CD4-positive, alpha-beta memory T cell (primary cell): ENCODE data around the gene AIFM3. TPM values are rescaled to one million over a fixed set of nuclear protein-coding genes. Genes with fewer than 3 reads are reported as not detected.

Source experiments
- CTCF ChIA-PET: fragments of 350-600 bp; sonication (Branson Sonifier 250); formaldehyde crosslinking; loops from one replicate; lab custom pipeline; 2021; ENCODE audit warnings: inconsistent platforms; ENCODE audit not compliant: partially characterized antibody; lab: Charles Lee
- POLR2A ChIA-PET: fragments of 350-600 bp; sonication (Branson Sonifier 250); formaldehyde crosslinking; loops from one replicate; lab custom pipeline; 2021; ENCODE audit not compliant: partially characterized antibody; lab: Charles Lee
- DNase-seq, 5 donors: peaks; one replicate each; pipeline versions ENCODE4 v3.0.0 to v3.0.0-alpha.2; 2020 to 2022; ENCODE audit warnings: mixed read lengths in 1 of 5
- H3K27ac ChIP-seq: one replicate; pipeline ENCODE4 v1.7.0; 2013; ENCODE audit warnings: low read depth, low read length
- H3K27me3 ChIP-seq: 2 replicates; pipeline ENCODE4 v1.7.0; 2013; ENCODE audit warnings: mild to moderate bottlenecking, low read length, moderate library complexity; ENCODE audit not compliant: insufficient read depth
- H3K36me3 ChIP-seq: 2 replicates; pipeline ENCODE4 v1.7.0; 2013; ENCODE audit warnings: mild to moderate bottlenecking, low read length, moderate library complexity; ENCODE audit not compliant: insufficient read depth
- H3K4me1 ChIP-seq: 2 replicates; pipeline ENCODE4 v1.7.0; 2013; ENCODE audit warnings: mild to moderate bottlenecking, low read length, moderate library complexity; ENCODE audit not compliant: insufficient read depth
- H3K4me3 ChIP-seq, 2 donors: one replicate each; pipeline ENCODE4 v1.7.0; 2013; ENCODE audit warnings: low read length in 2 of 2, mild to moderate bottlenecking in 1 of 2
- H3K9me3 ChIP-seq, 2 donors: one replicate each; pipeline ENCODE4 v1.7.0; 2013; ENCODE audit warnings: low read length in 2 of 2, control low read depth in 1 of 2; ENCODE audit not compliant: control insufficient read depth in 1 of 2
- H3K27ac Mint-ChIP-seq, 7 donors: one replicate each; pipeline ENCODE4 v1.8.0; 2020 to 2021; ENCODE audit warnings: mixed read lengths in 7 of 7, mild to moderate bottlenecking in 6 of 7, inconsistent platforms in 3 of 7, moderate library complexity in 3 of 7
- H3K27me3 Mint-ChIP-seq, 2 donors: one replicate each; pipeline ENCODE4 v1.8.0; 2020 to 2021; ENCODE audit warnings: mixed read lengths in 2 of 2
- H3K36me3 Mint-ChIP-seq, 2 donors: one replicate each; pipeline ENCODE4 v1.8.0; 2020 to 2021; ENCODE audit warnings: mixed read lengths in 2 of 2, inconsistent platforms in 1 of 2, mild to moderate bottlenecking in 1 of 2
- H3K4me1 Mint-ChIP-seq, 4 donors: one replicate each; pipeline ENCODE4 v1.8.0; 2020 to 2021; ENCODE audit warnings: mixed read lengths in 4 of 4, mild to moderate bottlenecking in 1 of 4
- H3K4me3 Mint-ChIP-seq, 8 donors: one replicate each; pipeline ENCODE4 v1.8.0; 2020 to 2021; ENCODE audit warnings: mixed read lengths in 8 of 8, mild to moderate bottlenecking in 7 of 8, moderate library complexity in 6 of 8, inconsistent platforms in 3 of 8
- H3K9me3 Mint-ChIP-seq, 8 donors: one replicate each; pipeline ENCODE4 v1.8.0; 2020 to 2021; ENCODE audit warnings: mixed read lengths in 8 of 8, mild to moderate bottlenecking in 5 of 8, inconsistent platforms in 3 of 8, moderate library complexity in 1 of 8
- intact Hi-C: fragments of 100-400 bp; cut with micrococcal nuclease; formaldehyde crosslinking; loops from one replicate; pipeline ENCODE4 v1.15.1; 2023
- polyA plus RNA-seq, 2 donors: library from polyadenylated mRNA; unstranded; fragments of 300-500 nt; fragmentation: Illumina TruSeq; gene quantifications; one replicate each; pipeline ENCODE4 v1.2.3, GENCODE V29; 2021
- total RNA-seq, 2 experiments: library from RNA; stranded (reverse); gene quantifications; one replicate each; pipeline ENCODE4 v1.2.3, GENCODE V29; 2021

AIFM3 gene
- total and polyA plus RNA-seq, 4 experiments from 2014 or later: 0.55 to 1.0 TPM; not detected in 2

- ChIA-PET CTCF (no interaction called here), POLR2A (interaction anchor here (1.4 kb wide), 1 partner anchor 10 kb away, joined by 4 read pairs; the partner anchor contains the start of gene LZTR1)
- Mint-ChIP-seq H3K36me3 (peaks cover 0 to 30% of the 10 kb centered on the region in 2 donors), H3K27ac (peak overlapping the region in 2 of 7 donors; percentile 11 to 27), H3K4me3 (no peak overlapping the region), H3K4me1 (peaks cover 2 to 8% (median 4%) of the 10 kb centered on the region in 4 donors), H3K9me3 (no peaks in the 10 kb centered on the region), H3K27me3 (no peaks in the 10 kb centered on the region)
- Histone ChIP-seq H3K4me1 (no peaks in the 10 kb centered on the region), H3K9me3 (no peaks in the 10 kb centered on the region), H3K27ac (no peak overlapping the region), H3K36me3 (peaks cover 18% of the 10 kb centered on the region), H3K27me3 (no peaks in the 10 kb centered on the region), H3K4me3 (no peak overlapping the region)
- intact Hi-C loops: no loop called here
- DNase-seq: no peak
These were observed 25.6 kb downstream of the AIFM3 start for GRCh38 chr22:20992456-20993303.

- Mint-ChIP-seq H3K9me3 (no peaks in the 10 kb centered on the region), H3K27ac (peak overlapping the region in 1 of 7 donors; percentile 11), H3K27me3 (no peaks in the 10 kb centered on the region), H3K36me3 (peaks cover 0 to 33% of the 10 kb centered on the region in 2 donors), H3K4me3 (no peak overlapping the region), H3K4me1 (peaks cover 2 to 8% (median 5%) of the 10 kb centered on the region in 4 donors)
- H3K4me1 ChIP-seq: no peaks in the 10 kb centered on the region
- POLR2A ChIA-PET: interaction anchor here (0.6 to 1.4 kb wide), 2 partner anchors 9 to 11 kb away, joined by 3 to 4 read pairs; partner anchors contain the start of genes LZTR1 and THAP7
- H3K27me3 ChIP-seq: no peaks in the 10 kb centered on the region
- CTCF ChIA-PET: no interaction called here
- no peaks in the 10 kb centered on the region for H3K9me3 ChIP-seq
- no peak overlapping the region for H3K27ac ChIP-seq
- DNase-seq: no peak
- peaks cover 23% of the 10 kb centered on the region for H3K36me3 ChIP-seq
- intact Hi-C loops: no loop called here
- no peak overlapping the region for H3K4me3 ChIP-seq
These were observed 26.5 kb downstream of the AIFM3 start for GRCh38 chr22:20993304-20994127.

- peaks cover 28% of the 10 kb centered on the region for H3K36me3 ChIP-seq
- POLR2A ChIA-PET: interaction anchor here (0.6 kb wide), 1 partner anchor 8 kb away, joined by 3 read pairs; the partner anchor contains the start of gene THAP7
- intact Hi-C loops: no loop called here
- H3K27me3 Mint-ChIP-seq: no peaks in the 10 kb centered on the region
- no peaks in the 10 kb centered on the region for H3K9me3 Mint-ChIP-seq
- no peak overlapping the region for H3K27ac ChIP-seq
- H3K27me3 ChIP-seq: no peaks in the 10 kb centered on the region
- H3K36me3 Mint-ChIP-seq: peaks cover 0 to 39% of the 10 kb centered on the region in 2 donors
- H3K4me1 ChIP-seq: no peaks in the 10 kb centered on the region
- H3K4me1 Mint-ChIP-seq: peaks cover 2 to 15% (median 5%) of the 10 kb centered on the region in 4 donors
- no peak overlapping the region for H3K4me3 ChIP-seq
- no peaks in the 10 kb centered on the region for H3K9me3 ChIP-seq
- CTCF ChIA-PET: no interaction called here
- no peak overlapping the region for H3K4me3 Mint-ChIP-seq
- peak overlapping the region in 1 of 7 donors; percentile 27 for H3K27ac Mint-ChIP-seq
- no peak for DNase-seq
These were observed 27.3 kb downstream of the AIFM3 start for GRCh38 chr22:20994128-20994901.

- CTCF ChIA-PET: no interaction called here
- Histone ChIP-seq H3K4me3 (no peak overlapping the region), H3K36me3 (peaks cover 34% of the 10 kb centered on the region), H3K9me3 (no peaks in the 10 kb centered on the region), H3K27me3 (no peaks in the 10 kb centered on the region), H3K27ac (no peak overlapping the region), H3K4me1 (peaks cover 4% of the 10 kb centered on the region)
- no peak for DNase-seq
- no peaks in the 10 kb centered on the region for H3K27me3 Mint-ChIP-seq
- peaks cover 0 to 39% of the 10 kb centered on the region in 2 donors for H3K36me3 Mint-ChIP-seq
- H3K4me1 Mint-ChIP-seq: peaks cover 1 to 15% (median 5%) of the 10 kb centered on the region in 4 donors
- POLR2A ChIA-PET: no interaction called here
- intact Hi-C loops: no loop called here
- peak overlapping the region in 1 of 7 donors; percentile 27 for H3K27ac Mint-ChIP-seq
- H3K9me3 Mint-ChIP-seq: no peaks in the 10 kb centered on the region
- H3K4me3 Mint-ChIP-seq: no peak overlapping the region
These were observed 27.8 kb downstream of the AIFM3 start for GRCh38 chr22:20994902-20995241.

- ChIA-PET POLR2A (interaction anchor here (1.1 kb wide), 1 partner anchor 13 kb away, joined by 4 read pairs; the partner anchor contains the start of gene LZTR1), CTCF (no interaction called here)
- Histone ChIP-seq H3K4me1 (peaks cover 10% of the 10 kb centered on the region), H3K9me3 (no peaks in the 10 kb centered on the region), H3K27ac (no peak overlapping the region), H3K36me3 (peaks cover 39% of the 10 kb centered on the region), H3K27me3 (no peaks in the 10 kb centered on the region), H3K4me3 (no peak overlapping the region)
- H3K27ac Mint-ChIP-seq: peak overlapping the region in 2 of 7 donors; percentile 27 to 36
- H3K4me3 Mint-ChIP-seq: no peak overlapping the region
- intact Hi-C loops: no loop called here
- no peak for DNase-seq
- peaks cover 1 to 20% (median 5%) of the 10 kb centered on the region in 4 donors for H3K4me1 Mint-ChIP-seq
- H3K36me3 Mint-ChIP-seq: peaks cover 0 to 36% of the 10 kb centered on the region in 2 donors
- H3K9me3 Mint-ChIP-seq: no peaks in the 10 kb centered on the region
- no peaks in the 10 kb centered on the region for H3K27me3 Mint-ChIP-seq
These were observed 28.4 kb downstream of the AIFM3 start for GRCh38 chr22:20995329-20996030.

- Histone ChIP-seq H3K27me3 (no peaks in the 10 kb centered on the region), H3K9me3 (no peaks in the 10 kb centered on the region), H3K4me1 (peaks cover 15% of the 10 kb centered on the region), H3K27ac (no peak overlapping the region), H3K4me3 (no peak overlapping the region), H3K36me3 (peaks cover 40% of the 10 kb centered on the region)
- intact Hi-C loops: no loop called here
- ChIA-PET CTCF (no interaction called here), POLR2A (interaction anchor here (1.1 kb wide), 1 partner anchor 13 kb away, joined by 4 read pairs; the partner anchor contains the start of gene LZTR1)
- Mint-ChIP-seq H3K36me3 (peaks cover 0 to 34% of the 10 kb centered on the region in 2 donors), H3K4me1 (peaks cover 3 to 25% (median 10%) of the 10 kb centered on the region in 4 donors), H3K4me3 (no peak overlapping the region), H3K27me3 (no peaks in the 10 kb centered on the region), H3K9me3 (no peaks in the 10 kb centered on the region), H3K27ac (peak overlapping the region in 2 of 7 donors; percentile 17 to 52)
- DNase-seq: no peak
These were observed 29.0 kb downstream of the AIFM3 start for GRCh38 chr22:20996031-20996410.
